Measurements from ENCODE around the gene PWP1.

Gene PWP1

DNA sequence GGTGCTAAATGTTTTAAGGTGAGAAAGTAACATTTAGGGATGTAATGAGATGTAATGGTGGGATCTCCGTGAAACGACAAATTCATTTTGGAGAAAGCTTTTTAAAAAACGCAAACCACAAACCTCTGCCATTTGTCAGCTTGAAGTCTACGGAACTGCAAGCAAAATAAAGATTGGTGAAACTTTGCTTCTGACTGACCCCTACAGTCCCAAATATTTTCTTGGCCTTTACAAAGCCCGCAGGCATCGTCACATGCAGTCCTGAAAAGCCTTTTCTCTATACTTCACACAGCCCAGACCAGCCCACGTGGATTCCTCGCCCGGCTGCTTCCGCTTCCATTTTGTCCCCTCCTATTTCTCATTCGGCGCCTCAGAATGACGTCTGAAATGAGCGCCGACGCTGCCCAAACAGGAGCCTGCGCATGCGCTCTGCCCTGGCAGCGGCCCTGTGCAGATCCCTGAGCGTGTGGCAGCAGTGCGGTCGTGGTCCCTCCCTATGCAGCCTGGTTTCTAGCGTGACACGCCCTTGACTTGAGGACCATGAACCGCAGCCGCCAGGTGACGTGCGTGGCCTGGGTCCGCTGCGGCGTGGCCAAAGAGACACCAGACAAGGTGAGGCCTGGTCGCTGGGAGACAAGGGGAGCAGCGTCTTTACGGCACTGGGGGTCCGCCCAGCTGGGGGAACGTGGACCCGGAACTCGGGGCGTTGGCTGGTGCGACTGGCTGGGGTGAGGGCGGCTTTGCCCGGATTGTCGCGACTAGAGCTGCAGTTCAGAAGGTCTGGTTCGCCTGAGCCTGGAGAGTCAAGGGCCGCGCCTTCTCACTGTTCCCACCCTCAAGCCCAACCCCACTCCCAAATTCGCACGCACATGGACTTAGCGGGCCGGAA is at the start of gene PWP1:
TSS of gene PWP1 (plus strand) at position 440 of the 889 bp plus-strand sequence. CDS start at position 541, 101 bp downstream.
- in situ Hi-C loops (cut with MboI; ENCODE audit: low sequenced_read_pairs, unreplicated experiment) = no loop called here
- peak; percentile 96 for DNase-seq (ENCODE audit: low spot score)
- no peak for TF ChIP-seq CTCF (IDR thresholded peaks at IDR 0.05; ENCODE audit: borderline replicate concordance, control extremely low read depth, extremely low read depth, insufficient read depth, missing control alignments)

- in situ Hi-C loops (cut with MboI; ENCODE audit: low sequenced_read_pairs, unreplicated experiment) = no loop called here
- no peak for TF ChIP-seq CTCF (IDR thresholded peaks at IDR 0.05; ENCODE audit: borderline replicate concordance, control extremely low read depth, extremely low read depth, insufficient read depth, missing control alignments)
- DNase-seq (ENCODE audit: low spot score) = no peak
Measured at GRCh38 chr12:107641154-107641553, 44.4 kb upstream of the PWP1 start.

DNA sequence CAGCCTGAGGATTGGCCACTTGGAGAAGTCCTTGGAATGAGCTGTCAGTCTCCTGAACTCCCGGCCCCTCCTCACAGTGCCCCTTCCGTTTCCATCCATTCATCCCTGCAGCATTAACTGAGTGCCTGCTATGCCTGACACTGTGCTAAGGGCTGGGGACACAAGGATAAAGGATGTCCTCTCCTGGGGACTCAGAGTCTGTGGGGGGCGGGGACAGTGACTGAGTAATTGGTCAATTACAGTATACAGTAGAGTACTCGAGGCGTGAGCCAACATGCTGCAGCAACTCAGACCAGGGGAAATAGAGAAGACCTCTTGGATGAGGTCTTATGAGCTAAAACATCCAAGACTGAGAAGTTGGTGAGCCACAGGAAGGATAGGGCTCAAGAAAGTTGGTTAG is 43.4 kb upstream of the PWP1 start:
- no peak for TF ChIP-seq CTCF (IDR thresholded peaks at IDR 0.05; ENCODE audit: borderline replicate concordance, control extremely low read depth, extremely low read depth, insufficient read depth, missing control alignments)
- in situ Hi-C loops (cut with MboI; ENCODE audit: low sequenced_read_pairs, unreplicated experiment) = no loop called here
- no peak for DNase-seq (ENCODE audit: low spot score)

- in situ Hi-C loops (cut with MboI; ENCODE audit: low sequenced_read_pairs, unreplicated experiment) = no loop called here
- no peak for DNase-seq (ENCODE audit: low spot score)
- no peak for TF ChIP-seq CTCF (IDR thresholded peaks at IDR 0.05; ENCODE audit: borderline replicate concordance, control extremely low read depth, extremely low read depth, insufficient read depth, missing control alignments)
Measured at GRCh38 chr12:107645630-107646333, 39.8 kb upstream of the PWP1 start.

- TF ChIP-seq CTCF (IDR thresholded peaks at IDR 0.05; ENCODE audit: borderline replicate concordance, control extremely low read depth, extremely low read depth, insufficient read depth, missing control alignments) = no peak
- DNase-seq (ENCODE audit: low spot score) = no peak
- in situ Hi-C loops (cut with MboI; ENCODE audit: low sequenced_read_pairs, unreplicated experiment) = no loop called here
Measured at GRCh38 chr12:107646436-107646835, 39.2 kb upstream of the PWP1 start.

- DNase-seq (ENCODE audit: low spot score) = no peak
- TF ChIP-seq CTCF (IDR thresholded peaks at IDR 0.05; ENCODE audit: borderline replicate concordance, control extremely low read depth, extremely low read depth, insufficient read depth, missing control alignments) = no peak
- in situ Hi-C loops (cut with MboI; ENCODE audit: low sequenced_read_pairs, unreplicated experiment) = no loop called here
Measured at GRCh38 chr12:107649661-107650061, 35.9 kb upstream of the PWP1 start.

All from GM13976 (cell line).